Measurements from ENCODE around the gene CELF1.
"Not testable (repeated sequence)": the region's sequence is repeated elsewhere in the genome, so short reads cannot be mapped to it uniquely, and the experiment has no call there.

Gene CELF1

GRCh38 chr11:47572715-47573255, 19.9 kb upstream of the CELF1 start:
- DNase-seq, result no peak

GRCh38 chr11:47571895-47572294, 19.0 kb upstream of the CELF1 start:
- DNase-seq, result no peak

GRCh38 chr11:47571357-47571729, 18.4 kb upstream of the CELF1 start:
- DNase-seq, result no peak

GRCh38 chr11:47570651-47571356, 17.9 kb upstream of the CELF1 start:
- DNase-seq, result no peak

GRCh38 chr11:47569646-47570045, 16.7 kb upstream of the CELF1 start:
- DNase-seq, result no peak

- DNase-seq, result peak; percentile 63
Measured at GRCh38 chr11:47566149-47566698, 13.3 kb upstream of the CELF1 start.

- peak; percentile 91 for DNase-seq
Measured at GRCh38 chr11:47565340-47566148, 12.6 kb upstream of the CELF1 start, which contains the start of gene PTPMT1. TSS of gene PTPMT1 (plus strand) at chr11:47565599. CDS start at chr11:47565623, 24 bp downstream.

- no peak for DNase-seq
Measured at GRCh38 chr11:47564933-47565339, 12.0 kb upstream of the CELF1 start.

- DNase-seq, result not testable (repeated sequence)
Measured at GRCh38 chr11:47564366-47564765, 11.4 kb upstream of the CELF1 start.

GRCh38 chr11:47562393-47562792, 9.5 kb upstream of the CELF1 start:
- not testable (repeated sequence) for DNase-seq

GRCh38 chr11:47560426-47560825, 7.5 kb upstream of the CELF1 start:
- DNase-seq, result no peak

- no peak for DNase-seq
Measured at GRCh38 chr11:47558695-47559094, 5.8 kb upstream of the CELF1 start.

- not testable (repeated sequence) for DNase-seq
Measured at GRCh38 chr11:47557004-47557403, 4.1 kb upstream of the CELF1 start.

- DNase-seq, result no peak
Measured at GRCh38 chr11:47553406-47553743, 443 bp upstream of the CELF1 start.

- DNase-seq, result peak; percentile 72
Measured at GRCh38 chr11:47552056-47552565, 821 bp downstream of the CELF1 start.

- DNase-seq, result no peak
Measured at GRCh38 chr11:47551086-47551485, 1.8 kb downstream of the CELF1 start.

GRCh38 chr11:47550288-47551047, 2.5 kb downstream of the CELF1 start:
- no peak for DNase-seq

GRCh38 chr11:47546274-47546673, 6.7 kb downstream of the CELF1 start:
- DNase-seq, result not testable (repeated sequence)

- DNase-seq, result no peak
Measured at GRCh38 chr11:47545298-47545697, 7.6 kb downstream of the CELF1 start.

GRCh38 chr11:47541070-47541469, 11.9 kb downstream of the CELF1 start:
- DNase-seq, result no peak

- DNase-seq, result no peak
Measured at GRCh38 chr11:47539681-47540039, 13.3 kb downstream of the CELF1 start.

- DNase-seq, result no peak
Measured at GRCh38 chr11:47538741-47539565, 14.0 kb downstream of the CELF1 start.
